ENCODE measurements around the gene ABCA4. TPM values are rescaled to one million over a fixed set of nuclear protein-coding genes. Genes with fewer than 3 reads are reported as not detected.

The ABCA4 gene
- polyA plus RNA-seq, 10 donors = 0.32 to 1.6 (median 0.92) TPM

GRCh38 chr1:94104776-94105580 lies 16.0 kb downstream of the ABCA4 start:
- no peak for DNase-seq

- no peak for DNase-seq
Measured at GRCh38 chr1:94104127-94104684, 16.7 kb downstream of the ABCA4 start.

- no peak for DNase-seq
Measured at GRCh38 chr1:94103608-94104007, 17.3 kb downstream of the ABCA4 start.

- peak in 1 of 3 donors; percentile 40 for DNase-seq
Measured at GRCh38 chr1:94101613-94102525, 19.1 kb downstream of the ABCA4 start.

GRCh38 chr1:94100785-94101612 lies 19.9 kb downstream of the ABCA4 start:
- no peak for DNase-seq

- no peak for DNase-seq
Measured at GRCh38 chr1:94100129-94100784, 20.7 kb downstream of the ABCA4 start.

- no peak for DNase-seq
Measured at GRCh38 chr1:94099303-94099702, 21.6 kb downstream of the ABCA4 start.

GRCh38 chr1:94098585-94099111 lies 22.3 kb downstream of the ABCA4 start:
- no peak for DNase-seq

GRCh38 chr1:94096797-94097549 lies 24.0 kb downstream of the ABCA4 start:
- peak; percentile 59 to 91 (median 74) for DNase-seq

- peak in 2 of 3 donors; percentile 38 to 68 for DNase-seq
Measured at GRCh38 chr1:94095744-94096469, 25.0 kb downstream of the ABCA4 start.

GRCh38 chr1:94095112-94095637 lies 25.8 kb downstream of the ABCA4 start:
- DNase-seq = peak; percentile 83 to 97 (median 92)

GRCh38 chr1:94094469-94095111 lies 26.4 kb downstream of the ABCA4 start:
- peak in 2 of 3 donors; percentile 51 to 84 for DNase-seq

GRCh38 chr1:94093996-94094395 lies 27.0 kb downstream of the ABCA4 start:
- DNase-seq = no peak

- peak in 1 of 3 donors; percentile 42 for DNase-seq
Measured at GRCh38 chr1:94093396-94093795, 27.6 kb downstream of the ABCA4 start.

GRCh38 chr1:94092210-94092613 lies 28.7 kb downstream of the ABCA4 start:
- DNase-seq = peak; percentile 48 to 76 (median 57)

GRCh38 chr1:94090761-94091160 lies 30.2 kb downstream of the ABCA4 start:
- no peak for DNase-seq

- no peak for DNase-seq
Measured at GRCh38 chr1:94087193-94087592, 33.8 kb downstream of the ABCA4 start.

GRCh38 chr1:94084547-94084946 lies 36.4 kb downstream of the ABCA4 start:
- DNase-seq = no peak

All from muscle of back (tissue), 11 donors.